HCT116 (cell line): ENCODE results near the gene UBASH3B.

Experiments
- CBX3 ChIP-seq: IDR thresholded peaks from 2 replicates; pipeline ENCODE4 v1.6.1; 2012; ENCODE audit warnings: low read depth
- CEBPB ChIP-seq: IDR thresholded peaks from 2 replicates; pipeline ENCODE4 v1.6.1; 2012; ENCODE audit warnings: low read depth
- ELF1 ChIP-seq: IDR thresholded peaks from 2 replicates; pipeline ENCODE4 v1.6.1; 2012; ENCODE audit warnings: low read depth, borderline replicate concordance
- EZH2 ChIP-seq: fragments of 200-600 bp; sonication (generic); IDR thresholded peaks from 2 replicates; pipeline ENCODE4 v1.6.1; 2017; ENCODE audit warnings: antibody characterized with exemption, mixed run types
- EZH2phosphoT487 ChIP-seq: fragments of 200-600 bp; IDR thresholded peaks from 2 replicates; pipeline ENCODE4 v1.6.1; 2018; ENCODE audit warnings: antibody characterized with exemption, borderline replicate concordance
- JUND ChIP-seq: IDR thresholded peaks from 2 replicates; pipeline ENCODE4 v1.6.1; 2012
- POLR2A ChIP-seq: IDR thresholded peaks from 2 replicates; pipeline ENCODE4 v1.7.0; 2011; ENCODE audit warnings: borderline replicate concordance; ENCODE audit not compliant: insufficient read depth, insufficient read length; ENCODE audit errors: extremely low read depth
- POLR2AphosphoS5 ChIP-seq: IDR thresholded peaks from 2 replicates; pipeline ENCODE4 v1.6.1; 2011; ENCODE audit warnings: mild to moderate bottlenecking, low read depth, low read length, moderate library complexity
- SIN3A ChIP-seq: IDR thresholded peaks from 2 replicates; pipeline ENCODE4 v1.6.1; 2012; ENCODE audit warnings: low read depth
- SP1 ChIP-seq: IDR thresholded peaks from 2 replicates; pipeline ENCODE4 v1.6.1; 2012; ENCODE audit warnings: low read depth
- TF ChIP-seq, protein P1 (sequence below), 3 experiments: fragments of 200-600 bp in 1 of 3; sonication (generic) in 1 of 3; IDR thresholded peaks in 2 of 3; conservative IDR thresholded peaks in 1 of 3; 2 replicates each; pipeline ENCODE4 v1.5.1; 2012 to 2017; ENCODE audit warnings: low read depth in 2 of 3, low read length in 2 of 3, antibody characterized with exemption in 1 of 3, borderline replicate concordance in 1 of 3, control low read depth in 1 of 3, mild to moderate bottlenecking in 1 of 3, mixed read lengths in 1 of 3, mixed run types in 1 of 3, moderate library complexity in 1 of 3; ENCODE audit not compliant: insufficient read depth in 1 of 3
- TF ChIP-seq, protein P2 (sequence below): IDR thresholded peaks from 2 replicates; pipeline ENCODE4 v1.6.1; 2012

DNA sequence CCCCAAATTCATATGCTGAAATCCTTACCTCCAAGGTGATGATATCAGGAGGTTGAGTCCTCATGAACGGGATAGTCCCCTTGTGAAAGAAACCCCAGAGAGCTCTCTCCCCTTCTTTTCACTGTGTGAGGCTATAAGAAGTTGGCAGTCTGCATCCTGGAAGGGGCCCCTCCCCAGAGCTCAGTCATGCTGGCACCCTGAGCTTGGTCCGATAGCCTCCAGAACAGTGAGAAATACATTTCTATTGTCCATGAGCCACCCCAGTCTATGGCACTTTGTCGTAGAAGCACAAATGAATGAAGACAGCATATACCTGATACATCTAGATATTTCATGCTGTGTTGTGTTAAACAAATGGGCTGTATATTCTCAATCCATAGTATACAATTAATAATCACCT lies 101.7 kb downstream of the UBASH3B start:
- TF ChIP-seq, protein P1, sequence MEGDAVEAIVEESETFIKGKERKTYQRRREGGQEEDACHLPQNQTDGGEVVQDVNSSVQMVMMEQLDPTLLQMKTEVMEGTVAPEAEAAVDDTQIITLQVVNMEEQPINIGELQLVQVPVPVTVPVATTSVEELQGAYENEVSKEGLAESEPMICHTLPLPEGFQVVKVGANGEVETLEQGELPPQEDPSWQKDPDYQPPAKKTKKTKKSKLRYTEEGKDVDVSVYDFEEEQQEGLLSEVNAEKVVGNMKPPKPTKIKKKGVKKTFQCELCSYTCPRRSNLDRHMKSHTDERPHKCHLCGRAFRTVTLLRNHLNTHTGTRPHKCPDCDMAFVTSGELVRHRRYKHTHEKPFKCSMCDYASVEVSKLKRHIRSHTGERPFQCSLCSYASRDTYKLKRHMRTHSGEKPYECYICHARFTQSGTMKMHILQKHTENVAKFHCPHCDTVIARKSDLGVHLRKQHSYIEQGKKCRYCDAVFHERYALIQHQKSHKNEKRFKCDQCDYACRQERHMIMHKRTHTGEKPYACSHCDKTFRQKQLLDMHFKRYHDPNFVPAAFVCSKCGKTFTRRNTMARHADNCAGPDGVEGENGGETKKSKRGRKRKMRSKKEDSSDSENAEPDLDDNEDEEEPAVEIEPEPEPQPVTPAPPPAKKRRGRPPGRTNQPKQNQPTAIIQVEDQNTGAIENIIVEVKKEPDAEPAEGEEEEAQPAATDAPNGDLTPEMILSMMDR (IDR thresholded peaks at IDR 0.05 in 2 of 3, conservative IDR thresholded peaks at IDR 0.05 in 1 of 3; ENCODE audit: borderline replicate concordance in 1 of 3, insufficient read depth in 1 of 3, low read depth in 2 of 3, low read length in 2 of 3), result no peak
- TF ChIP-seq JUND (no peak), EZH2phosphoT487 (no peak), POLR2A (no peak), POLR2AphosphoS5 (no peak), SP1 (no peak), CBX3 (no peak), ELF1 (no peak), EZH2 (no peak), SIN3A (no peak), CEBPB (no peak)
- TF ChIP-seq, protein P2, sequence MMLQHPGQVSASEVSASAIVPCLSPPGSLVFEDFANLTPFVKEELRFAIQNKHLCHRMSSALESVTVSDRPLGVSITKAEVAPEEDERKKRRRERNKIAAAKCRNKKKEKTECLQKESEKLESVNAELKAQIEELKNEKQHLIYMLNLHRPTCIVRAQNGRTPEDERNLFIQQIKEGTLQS, result no peak
